Measurements from ENCODE around the gene PHKG1.
"Not testable (repeated sequence)": the region's sequence is repeated elsewhere in the genome, so short reads cannot be mapped to it uniquely, and the experiment has no call there.

Gene PHKG1

DNA sequence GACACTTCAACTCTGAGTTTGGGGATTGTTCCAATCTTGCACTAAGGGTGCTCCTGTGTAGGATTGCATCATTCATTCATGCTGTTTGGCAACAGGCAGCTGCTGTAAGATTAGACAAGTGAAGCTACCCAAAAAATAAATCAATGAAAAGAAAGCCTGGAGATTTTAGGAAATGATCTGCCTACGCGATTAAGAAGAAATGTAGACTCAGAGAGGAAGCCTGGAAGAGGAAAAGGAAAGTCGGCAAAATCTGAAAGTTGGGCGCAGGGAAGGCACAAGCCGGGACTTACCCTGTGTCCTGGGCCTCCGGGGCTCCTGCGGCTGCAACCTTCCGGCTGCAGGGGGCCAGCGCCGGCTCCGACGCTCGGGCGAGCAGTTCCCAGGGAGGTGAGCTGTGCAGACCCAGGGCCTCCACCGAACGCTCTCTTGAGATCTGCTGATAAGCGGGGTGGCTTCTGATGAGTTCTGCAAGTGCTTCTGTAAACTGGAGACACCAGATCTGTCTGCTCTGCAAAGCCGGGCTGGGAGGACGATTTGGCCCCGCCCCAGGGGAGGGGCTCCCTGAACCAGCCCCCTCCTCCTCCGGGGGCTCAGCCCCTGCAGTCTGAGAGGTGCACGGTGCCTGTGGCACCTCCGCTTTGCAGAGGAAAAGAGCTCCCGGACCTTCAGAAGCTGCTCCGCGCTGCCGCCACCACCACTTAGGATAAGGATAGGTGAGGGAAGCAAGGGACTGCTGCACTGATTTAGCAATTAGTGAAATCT is 58.9 kb downstream of the PHKG1 start:
- Histone ChIP-seq H3K4me2 (peak overlapping the region; percentile 77 to 95 (median 83)), H3K27ac (peak overlapping the region in 10 of 11 experiments; percentile 43 to 70 (median 58); a peak in 20 of 22 replicates), H3K4me3 (peak overlapping the region; percentile 61 to 78 (median 70)), H3K9ac (peak overlapping the region; percentile 62 to 81 (median 72)), H4K20me1 (no peaks in the 10 kb centered on the region; a peak in 1 of 22 replicates), H3K36me3 (peaks cover 18 to 42% (median 26%) of the 10 kb centered on the region in 11 experiments), H3K27me3 (no peaks in the 10 kb centered on the region), H3K9me3 (replicated peaks in 1 of 11) (no peaks in the 10 kb centered on the region), H3K4me1 (peaks cover 16 to 33% (median 29%) of the 10 kb centered on the region in 10 experiments)
- TF ChIP-seq Cebpa-rat (IDR thresholded peaks at IDR 0.05): peak in 7 of 11 experiments; percentile 42 to 91 (median 75); a peak in 12 of 22 replicates

DNA sequence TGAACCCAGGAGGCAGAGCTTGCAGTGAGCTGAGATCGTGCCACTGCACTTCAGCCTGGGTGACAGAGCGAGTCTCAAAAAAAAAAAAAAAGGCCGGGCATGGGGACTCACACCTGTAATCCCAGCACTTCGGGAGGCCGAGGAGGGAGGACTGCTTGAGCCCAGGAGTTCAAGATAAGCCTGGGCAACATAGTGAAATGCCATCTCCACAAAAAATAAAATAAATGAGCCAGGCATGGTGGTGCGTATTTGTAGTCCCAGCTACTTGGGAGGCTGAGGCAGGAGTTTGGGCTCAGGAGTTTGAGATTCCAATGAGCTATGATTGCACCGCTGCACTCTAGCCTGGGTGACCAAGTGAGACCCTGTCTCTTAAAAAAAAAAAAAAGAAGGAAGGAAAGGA is 60.2 kb downstream of the PHKG1 start:
- Histone ChIP-seq H3K4me2 (peak overlapping the region; percentile 12 to 95 (median 83); a peak in 15 of 22 replicates), H3K36me3 (peaks cover 30 to 49% (median 37%) of the 10 kb centered on the region in 11 experiments), H3K4me1 (peaks cover 16 to 33% (median 29%) of the 10 kb centered on the region in 10 experiments), H3K4me3 (peak overlapping the region in 2 of 10 experiments; percentile 74 to 76; a peak in 2 of 20 replicates), H3K9ac (peak overlapping the region in 1 of 11 experiments; percentile 81; a peak in 1 of 22 replicates)
- not testable (repeated sequence) for H3K27me3 ChIP-seq; H3K27ac ChIP-seq; H4K20me1 ChIP-seq; H3K9me3 ChIP-seq (replicated peaks in 1 of 11)

DNA sequence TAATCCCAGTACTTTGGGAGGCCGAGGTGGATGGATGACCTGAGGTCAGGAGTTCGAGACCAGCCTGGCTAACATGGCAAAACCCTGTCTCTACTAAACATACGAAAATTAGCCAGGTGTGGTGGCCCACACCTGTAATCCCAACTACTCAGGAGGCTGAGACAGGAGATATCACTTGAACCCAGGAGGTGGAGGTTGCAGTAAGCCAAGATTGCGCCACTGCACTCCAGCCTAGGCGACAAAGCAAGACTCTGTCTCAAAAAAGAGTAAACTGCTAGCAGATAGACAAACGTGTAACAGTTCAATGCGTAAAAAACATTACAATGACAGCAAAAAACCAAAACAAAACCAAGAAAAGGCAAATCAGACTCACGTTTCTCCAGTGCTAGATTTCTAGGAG is 61.2 kb downstream of the PHKG1 start:
- Histone ChIP-seq H3K9ac (peak overlapping the region in 1 of 11 experiments; percentile 34; a peak in 1 of 22 replicates), H3K4me2 (peak overlapping the region in 3 of 11 experiments; percentile 78 to 88 (median 81); a peak in 6 of 22 replicates), H3K4me1 (peaks cover 16 to 33% (median 29%) of the 10 kb centered on the region in 10 experiments), H3K36me3 (peaks cover 39 to 59% (median 47%) of the 10 kb centered on the region in 11 experiments)
- not testable (repeated sequence) for H3K9me3 ChIP-seq (replicated peaks in 1 of 11); H4K20me1 ChIP-seq; H3K27me3 ChIP-seq; H3K4me3 ChIP-seq; H3K27ac ChIP-seq

DNA sequence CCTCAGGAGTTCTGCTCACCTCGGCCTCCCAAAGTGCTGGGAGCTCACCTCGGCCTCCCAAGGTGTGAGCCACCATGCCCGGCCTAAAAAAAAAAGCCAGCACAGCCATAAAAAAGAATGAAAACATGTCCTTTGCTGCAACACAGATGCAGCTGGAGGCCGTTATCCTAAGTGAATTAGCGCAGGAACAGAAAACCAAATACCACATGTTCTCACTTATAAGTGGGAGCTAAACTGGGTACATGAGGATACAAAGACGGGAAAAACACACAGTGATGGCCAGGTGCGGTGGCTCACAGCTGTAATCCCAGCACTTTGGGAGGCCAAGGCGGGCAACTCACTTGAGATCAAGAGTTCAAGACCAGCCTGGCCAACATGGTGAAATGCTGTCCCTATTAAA is 62.4 kb downstream of the PHKG1 start:
- no peak overlapping the region for H3K27ac ChIP-seq
- no peak overlapping the region for H3K4me3 ChIP-seq
- peaks cover 16 to 32% (median 28%) of the 10 kb centered on the region in 10 experiments for H3K4me1 ChIP-seq
- H3K9me3 ChIP-seq (replicated peaks in 1 of 11): no peaks in the 10 kb centered on the region
- no peak overlapping the region for H3K9ac ChIP-seq
- no peak for TF ChIP-seq Cebpa-rat (IDR thresholded peaks at IDR 0.05)
- H3K4me2 ChIP-seq: no peak overlapping the region
- peaks cover 48 to 71% (median 59%) of the 10 kb centered on the region in 11 experiments for H3K36me3 ChIP-seq
- no peaks in the 10 kb centered on the region; a peak in 2 of 22 replicates for H4K20me1 ChIP-seq
- no peaks in the 10 kb centered on the region for H3K27me3 ChIP-seq

Measured in BLaER1 treated with 17β-estradiol and CSF1 and Interleukin-3, amounts not matched to agents 10 nM and 100 nM (cell line).